T-cell (primary cell): ENCODE data around the gene MSMP. TPM values are rescaled to one million over a fixed set of nuclear protein-coding genes. Genes with fewer than 3 reads are reported as not detected.
A peak's percentile ranks its signal among the peaks of the same experiment; 100 is the strongest.

Source experiments
- ATAC-seq, 4 experiments: fragments of 200-7000 bp in 3 of 4; fragments of 150-1000 bp in 1 of 4; cut with Tn5 transposase; replicated peaks in 1 of 4; 1 replicate in 3 of 4; 2 replicates in 1 of 4; pipeline ENCODE4 v1.10.0; 2021; ENCODE audit warnings: moderate library complexity in 3 of 4, mild to moderate bottlenecking in 2 of 4, moderate number of reproducible peaks in 1 of 4
- CTCF ChIA-PET, 2 donors: fragments of 300-600 bp; sonication (Branson Sonifier 250); formaldehyde crosslinking; loops; one replicate each; lab custom pipeline; 2022; ENCODE audit warnings: antibody characterized with exemption in 2 of 2; lab: Charles Lee
- POLR2A ChIA-PET, 2 donors: fragments of 300-600 bp; sonication (Branson Sonifier 250); formaldehyde crosslinking; loops; one replicate each; lab custom pipeline; 2022; ENCODE audit warnings: antibody characterized with exemption in 2 of 2; lab: Charles Lee
- DNase-seq, 35 experiments: peaks; one replicate each; pipeline versions ENCODE4 v3.0.0 to v3.0.0-alpha.2; 2013 to 2023
- H3K27ac ChIP-seq: one replicate; pipeline ENCODE4 v1.5.1; 2013; ENCODE audit warnings: low read length
- H3K27me3 ChIP-seq, 2 experiments: replicated peaks in 1 of 2; 1 replicate in 1 of 2; 2 replicates in 1 of 2; pipeline versions ENCODE4 v1.6.1 to v1.7.0; 2013; ENCODE audit warnings: low read length in 1 of 2, mixed read lengths in 1 of 2; ENCODE audit not compliant: control insufficient read depth in 2 of 2, insufficient read depth in 2 of 2; ENCODE audit errors: extremely low read depth in 1 of 2
- H3K36me3 ChIP-seq, 2 donors: 1 replicate in 1 of 2; 2 replicates in 1 of 2; pipeline versions ENCODE4 v1.6.1 to v1.7.0; 2013; ENCODE audit warnings: low read length in 1 of 2; ENCODE audit not compliant: control insufficient read depth in 2 of 2, insufficient read depth in 1 of 2; ENCODE audit errors: extremely low read depth in 1 of 2
- H3K4me1 ChIP-seq, 2 experiments: 1 replicate in 1 of 2; 2 replicates in 1 of 2; pipeline versions ENCODE4 v1.6.1 to v1.7.0; 2013; ENCODE audit warnings: low read length in 2 of 2, mixed read lengths in 1 of 2; ENCODE audit not compliant: insufficient read depth in 2 of 2, control insufficient read depth in 1 of 2; ENCODE audit errors: extremely low read depth in 1 of 2
- H3K4me3 ChIP-seq, 2 donors: 1 replicate in 1 of 2; 2 replicates in 1 of 2; pipeline versions ENCODE4 v1.5.1 to v1.7.0; 2013; ENCODE audit warnings: mild to moderate bottlenecking in 2 of 2, low read length in 1 of 2, moderate library complexity in 1 of 2; ENCODE audit not compliant: control insufficient read depth in 1 of 2; ENCODE audit errors: extremely low read depth in 1 of 2
- H3K9me3 ChIP-seq: 2 replicates; pipeline ENCODE4 v1.7.0; 2013
- H3K27ac Mint-ChIP-seq, 2 donors: one replicate each; pipeline ENCODE4 v1.8.0; 2020 to 2021; ENCODE audit warnings: mild to moderate bottlenecking in 2 of 2, mixed read lengths in 2 of 2
- H3K27me3 Mint-ChIP-seq, 2 donors: one replicate each; pipeline ENCODE4 v1.8.0; 2021 to 2022; ENCODE audit warnings: mixed read lengths in 2 of 2
- H3K36me3 Mint-ChIP-seq: one replicate; pipeline ENCODE4 v1.8.0; 2021; ENCODE audit warnings: mixed read lengths
- H3K4me1 Mint-ChIP-seq, 3 donors: one replicate each; pipeline ENCODE4 v1.8.0; 2020 to 2022; ENCODE audit warnings: mixed read lengths in 3 of 3, mild to moderate bottlenecking in 1 of 3
- H3K4me3 Mint-ChIP-seq, 3 donors: one replicate each; pipeline ENCODE4 v1.8.0; 2020 to 2022; ENCODE audit warnings: mild to moderate bottlenecking in 3 of 3, mixed read lengths in 3 of 3, moderate library complexity in 3 of 3
- H3K9me3 Mint-ChIP-seq, 3 donors: one replicate each; pipeline ENCODE4 v1.8.0; 2020 to 2022; ENCODE audit warnings: mixed read lengths in 3 of 3
- WGBS: methylation state at CpG from one replicate; pipeline ENCODE4 v1.1.5; 2013; ENCODE audit warnings: missing lambda C conversion rate; ENCODE audit not compliant: insufficient coverage; 5-methylcytosine and 5-hydroxymethylcytosine counted together
- total RNA-seq, 35 experiments: library from RNA in 6 of 35; stranded (reverse) in 6 of 35; fragments of 120-200 nt in 1 of 35; gene quantifications; one replicate each; pipeline versions ENCODE4 v1.2.1 to v1.2.4 and lab custom pipeline; 2013 to 2026

MSMP gene
- total RNA-seq, 5 donors from 2014 or later (not counting 1 experiment from before 2014, with no cell fraction given) = 1.6 to 5.1 (median 1.6) TPM; not detected in 2

DNA sequence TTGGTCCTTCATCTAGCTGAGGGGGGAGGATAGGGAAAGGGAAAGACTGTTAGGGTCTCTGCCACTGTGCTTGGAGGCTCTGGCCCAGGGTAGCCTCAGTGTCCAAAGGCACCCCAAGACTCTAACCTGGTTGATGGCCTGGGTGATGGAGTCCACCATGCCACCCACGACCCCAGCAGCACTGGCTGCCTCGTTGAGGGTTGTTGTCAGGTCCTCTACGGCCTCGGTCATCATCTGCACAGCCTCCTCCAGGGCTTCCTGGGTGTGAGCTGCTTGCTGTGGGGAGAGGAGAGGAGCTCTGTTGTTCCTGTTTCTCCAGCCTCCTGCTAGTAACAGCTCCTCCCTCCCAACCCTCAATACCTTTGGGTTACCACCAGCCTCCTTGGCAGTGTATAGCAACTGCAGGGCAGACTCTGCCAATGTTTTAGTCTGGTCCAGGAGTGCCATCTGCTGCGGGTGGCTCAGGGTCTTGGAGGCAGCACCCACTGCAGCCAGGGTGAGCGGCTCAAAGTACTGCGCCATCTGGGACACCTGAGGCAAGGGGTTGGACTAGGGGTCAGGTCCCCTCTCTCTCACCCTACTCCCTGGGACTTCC is 48.1 kb downstream of the MSMP start:
- Mint-ChIP-seq H3K27ac (peak overlapping the region in 1 of 2 donors; percentile 39), H3K4me1 (peaks cover 0 to 4% (median 0%) of the 10 kb centered on the region in 3 donors), H3K9me3 (no peaks in the 10 kb centered on the region), H3K27me3 (no peaks in the 10 kb centered on the region), H3K4me3 (no peak overlapping the region), H3K36me3 (peaks cover 62% of the 10 kb centered on the region)
- H3K27me3 ChIP-seq = no peaks in the 10 kb centered on the region
- CTCF ChIA-PET = interaction anchor here (1.1 to 2.6 kb wide), 3 partner anchors 9 to 21 kb away, joined by 3 to 6 read pairs (median 4); no protein-coding TSS in a partner anchor
- H3K9me3 ChIP-seq = no peaks in the 10 kb centered on the region
- ATAC-seq (no peak), DNase-seq (no peak)
- 96% methylated on average over 5 of the region's 7 CpGs for WGBS
- H3K4me1 ChIP-seq = no peaks in the 10 kb centered on the region
- H3K36me3 ChIP-seq = peaks cover 36 to 96% of the 10 kb centered on the region in 2 donors
- no peak overlapping the region for H3K4me3 ChIP-seq
- POLR2A ChIA-PET = no interaction called here
- no peak overlapping the region for H3K27ac ChIP-seq

DNA sequence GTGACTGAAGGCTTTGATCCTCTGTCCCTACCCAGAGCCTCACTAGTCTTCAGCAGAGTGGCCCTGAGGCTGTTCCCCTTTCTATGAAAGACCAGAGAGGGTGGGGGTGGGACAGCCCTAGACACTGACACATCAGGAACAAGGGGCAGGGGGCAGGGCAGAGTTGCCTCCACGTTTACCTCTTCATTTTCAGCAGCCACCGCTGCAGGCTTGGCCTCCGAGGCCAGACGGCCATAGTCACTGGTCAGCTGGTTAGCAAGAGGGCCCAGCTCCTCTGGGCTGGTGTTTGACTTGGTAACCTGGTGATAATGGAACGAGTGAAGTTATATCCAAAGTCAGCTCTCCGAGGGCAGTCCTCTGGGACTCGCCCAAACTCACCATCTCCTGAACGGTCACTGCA is 48.7 kb downstream of the MSMP start:
- Mint-ChIP-seq H3K36me3 (peaks cover 57% of the 10 kb centered on the region), H3K27ac (peak overlapping the region in 1 of 2 donors; percentile 39), H3K4me3 (no peak overlapping the region), H3K27me3 (no peaks in the 10 kb centered on the region), H3K9me3 (no peaks in the 10 kb centered on the region), H3K4me1 (peaks cover 0 to 4% (median 0%) of the 10 kb centered on the region in 3 donors)
- Histone ChIP-seq H3K9me3 (no peaks in the 10 kb centered on the region), H3K36me3 (peaks cover 34 to 96% of the 10 kb centered on the region in 2 donors), H3K27ac (no peak overlapping the region), H3K4me3 (no peak overlapping the region), H3K4me1 (no peaks in the 10 kb centered on the region), H3K27me3 (no peaks in the 10 kb centered on the region)
- ChIA-PET CTCF (interaction anchor here in 1 of 2 donors (1.1 to 1.4 kb wide), 2 partner anchors 9 to 22 kb away, joined by 3 to 4 read pairs; no protein-coding TSS in a partner anchor), POLR2A (interaction anchor here in 1 of 2 donors (0.6 kb wide), 1 partner anchor 1633 kb away, joined by 7 read pairs; no protein-coding TSS in a partner anchor)
- ATAC-seq (no peak), DNase-seq (no peak)
- 91% methylated on average over 7 of the region's 8 CpGs for WGBS

DNA sequence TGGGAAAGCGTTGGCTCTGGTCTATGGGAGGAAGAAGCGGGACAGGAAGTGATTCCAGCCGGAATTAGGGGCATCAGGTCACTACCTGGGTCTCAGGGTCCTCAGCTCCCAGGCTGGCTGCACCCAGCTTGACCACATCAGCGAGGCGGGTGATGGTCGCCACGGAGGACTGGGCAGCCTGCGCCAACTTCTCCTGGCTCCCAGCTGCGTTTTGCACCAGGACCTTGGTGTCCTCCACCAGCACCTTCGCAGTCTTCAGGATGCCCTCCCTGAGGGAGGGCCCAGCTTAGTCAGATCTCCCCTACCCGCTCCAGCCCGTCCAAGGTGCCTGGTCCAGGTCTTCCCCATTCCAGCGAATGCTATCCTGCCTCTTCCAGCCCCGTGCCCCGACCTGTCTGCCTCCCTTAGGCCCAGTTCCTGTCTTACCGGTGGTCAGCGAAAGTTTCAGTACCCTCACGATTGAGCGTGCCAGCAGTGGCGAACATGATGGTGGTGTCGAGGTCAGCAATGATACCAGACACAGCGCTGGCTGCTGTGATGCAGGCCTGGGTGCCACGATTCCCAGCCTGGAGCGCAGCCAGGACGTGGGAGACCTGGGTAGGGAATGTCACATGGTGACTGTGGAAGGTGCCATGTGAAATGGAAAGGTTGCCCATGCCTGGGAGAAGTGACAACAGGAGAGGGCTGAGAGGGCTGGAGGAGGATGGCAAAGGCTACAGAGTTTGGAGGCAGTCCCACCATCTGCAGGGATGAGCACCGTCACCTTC is 50.0 kb downstream of the MSMP start:
- CTCF ChIA-PET = no interaction called here
- H3K9me3 Mint-ChIP-seq = no peaks in the 10 kb centered on the region
- H3K36me3 Mint-ChIP-seq = peaks cover 51% of the 10 kb centered on the region
- Histone ChIP-seq H3K4me1 (no peaks in the 10 kb centered on the region), H3K27ac (no peak overlapping the region), H3K36me3 (peaks cover 45 to 100% of the 10 kb centered on the region in 2 donors), H3K9me3 (no peaks in the 10 kb centered on the region), H3K4me3 (no peak overlapping the region), H3K27me3 (no peaks in the 10 kb centered on the region)
- 97% methylated on average over 26 of the region's 26 CpGs for WGBS
- H3K4me1 Mint-ChIP-seq = peaks cover 0 to 4% (median 0%) of the 10 kb centered on the region in 3 donors
- no peaks in the 10 kb centered on the region for H3K27me3 Mint-ChIP-seq
- no peak for DNase-seq
- no peak overlapping the region for H3K27ac Mint-ChIP-seq
- ATAC-seq = no peak
- POLR2A ChIA-PET = no interaction called here
- no peak overlapping the region for H3K4me3 Mint-ChIP-seq

Other genes with a start within 250 kb of the MSMP start
- gene TESK1, start 149.0 kb downstream of the MSMP start, total RNA-seq = 10 to 100 TPM; 24.2 to 56.1 (median 47.6) TPM
- 1 to 10 TPM; 2.5 to 9.2 (median 4.9) TPM for gene CD72, start 135.9 kb downstream of the MSMP start, total RNA-seq
- 10 to 100 TPM; 34.9 to 57.1 (median 51.9) TPM for gene SIT1, start 103.3 kb downstream of the MSMP start, total RNA-seq
- over 10,000 TPM; 10,537 to 37,987 (median 30,491) TPM for gene RMRP, start 96.3 kb downstream of the MSMP start, total RNA-seq
- 10 to 100 TPM; 17.7 to 29.8 (median 27.5) TPM for gene CCDC107, start 96.0 kb downstream of the MSMP start, total RNA-seq
- 1 to 10 TPM in 2 of 5 donors, under 1 TPM in 3; 0.12 to 1.3 (median 0.57) TPM for gene ARHGEF39, start 89.1 kb downstream of the MSMP start, total RNA-seq
- under 1 TPM in 2 of 5 donors, not detected in 3; 0.19 to 0.46 TPM for gene CA9, start 80.3 kb downstream of the MSMP start, total RNA-seq
- gene TPM2, start 64.4 kb downstream of the MSMP start, total RNA-seq = 10 to 100 TPM; 21.4 to 66.0 (median 57.5) TPM
- gene TLN1, start 22.1 kb downstream of the MSMP start, total RNA-seq = 100 to 1,000 TPM; 229 to 366 (median 294) TPM
- 10 to 100 TPM; 15.9 to 22.6 (median 19.3) TPM for gene CREB3, start 21.6 kb downstream of the MSMP start, total RNA-seq
- gene GBA2, start 5.0 kb downstream of the MSMP start, total RNA-seq = 10 to 100 TPM; 35.4 to 63.3 (median 60.1) TPM
- gene RGP1, start 5.0 kb downstream of the MSMP start, total RNA-seq = 10 to 100 TPM; 20.6 to 36.5 (median 33.5) TPM
- 10 to 100 TPM in 3 of 5 donors, 1 to 10 TPM in 2; 5.9 to 10.9 (median 10.5) TPM for gene NPR2, start 37.3 kb upstream of the MSMP start, total RNA-seq
- 1 to 10 TPM; 2.8 to 7.1 (median 3.8) TPM for gene SPAG8, start 58.0 kb upstream of the MSMP start, total RNA-seq
- gene HINT2, start 60.8 kb upstream of the MSMP start, total RNA-seq = 10 to 100 TPM; 15.4 to 30.3 (median 28.5) TPM
- not detected for gene FAM221B, start 74.5 kb upstream of the MSMP start, total RNA-seq
- 10 to 100 TPM in 2 of 5 donors, 1 to 10 TPM in 3; 6.5 to 11.9 (median 7.3) TPM for gene TMEM8B, start 75.0 kb upstream of the MSMP start, total RNA-seq
- not detected for gene OR13J1, start 116.1 kb upstream of the MSMP start, total RNA-seq
- gene HRCT1, start 151.9 kb upstream of the MSMP start, total RNA-seq = not detected
- not detected for gene SPAAR, start 155.2 kb upstream of the MSMP start, total RNA-seq
- not detected for gene OR2S2, start 203.9 kb upstream of the MSMP start, total RNA-seq